HepG2 (cell line): Measurements from ENCODE around the gene FGA. TPM values are rescaled to one million over a fixed set of nuclear protein-coding genes. Genes with fewer than 3 reads are reported as not detected.

Source experiments
- BCL6 ChIP-seq: IDR thresholded peaks from 2 replicates; pipeline ENCODE4 v1.6.1; 2016; ENCODE audit warnings: missing genetic modification reagents, missing compliant biosample characterization
- CCDC6 ChIP-seq: sonication (generic); formaldehyde crosslinking; IDR thresholded peaks from 2 replicates; pipeline ENCODE4 v1.8.1; 2022; ENCODE audit warnings: mild to moderate bottlenecking, missing genetic modification reagents, moderate library complexity
- CREB1 ChIP-seq, 2 experiments: fragments of 450-650 bp in 1 of 2; IDR thresholded peaks; 2 replicates each; pipeline ENCODE4 v1.6.1; 2016 to 2017; ENCODE audit warnings: control low read depth in 1 of 2, mild to moderate bottlenecking in 1 of 2, missing compliant biosample characterization in 1 of 2, missing genetic modification characterization in 1 of 2
- E2F2 ChIP-seq: sonication (generic); formaldehyde crosslinking; IDR thresholded peaks from 2 replicates; pipeline ENCODE4 v1.4.0; 2020; ENCODE audit warnings: missing genetic modification reagents, borderline replicate concordance
- GMEB2 ChIP-seq: IDR thresholded peaks from 2 replicates; pipeline ENCODE4 v1.6.1; 2016; ENCODE audit warnings: missing biosample characterization, missing genetic modification reagents, low read depth
- HOMEZ ChIP-seq: IDR thresholded peaks from 2 replicates; pipeline ENCODE4 v1.6.1; 2016; ENCODE audit warnings: low read depth
- JUND ChIP-seq: sonication (generic); formaldehyde crosslinking; IDR thresholded peaks from 2 replicates; pipeline ENCODE4 v1.8.0; 2022; ENCODE audit warnings: mild to moderate bottlenecking, missing genetic modification reagents
- KDM4B ChIP-seq: sonication (generic); formaldehyde crosslinking; IDR thresholded peaks from 2 replicates; pipeline ENCODE4 v1.4.0; 2020; ENCODE audit warnings: missing genetic modification reagents
- NFKBIZ ChIP-seq: IDR thresholded peaks from 2 replicates; pipeline ENCODE4 v1.6.1; 2018; ENCODE audit warnings: missing genetic modification reagents, missing compliant biosample characterization
- NR2F2 ChIP-seq: IDR thresholded peaks from 2 replicates; pipeline ENCODE4 v1.6.1; 2012; ENCODE audit warnings: low read depth, inconsistent platforms, borderline replicate concordance
- PITX1 ChIP-seq: sonication (generic); formaldehyde crosslinking; IDR thresholded peaks from 2 replicates; pipeline ENCODE4 v1.5.1; 2020; ENCODE audit warnings: mild to moderate bottlenecking, missing genetic modification reagents
- PPARG ChIP-seq: conservative IDR thresholded peaks from 2 replicates; pipeline ENCODE4 v1.6.1; 2016; ENCODE audit warnings: missing biosample characterization, missing genetic modification reagents
- SIX1 ChIP-seq: sonication (generic); formaldehyde crosslinking; IDR thresholded peaks from 2 replicates; pipeline ENCODE4 v1.4.0; 2020; ENCODE audit warnings: missing genetic modification reagents, borderline replicate concordance
- TBX3 ChIP-seq: fragments of 450-650 bp; IDR thresholded peaks from 2 replicates; pipeline ENCODE4 v1.6.1; 2017; ENCODE audit warnings: antibody characterized with exemption, mild to moderate bottlenecking, inconsistent platforms, borderline replicate concordance
- TCF7 ChIP-seq: sonication (generic); IDR thresholded peaks from 2 replicates; pipeline ENCODE4 v1.6.1; 2016; ENCODE audit warnings: antibody characterized with exemption, low read depth
- ZBTB25 ChIP-seq: IDR thresholded peaks from 2 replicates; pipeline ENCODE4 v1.6.1; 2018; ENCODE audit warnings: missing genetic modification reagents
- ZNF124 ChIP-seq: sonication (generic); formaldehyde crosslinking; IDR thresholded peaks from 2 replicates; pipeline ENCODE4 v1.4.0; 2020; ENCODE audit warnings: missing genetic modification reagents
- ZNF431 ChIP-seq: sonication (generic); formaldehyde crosslinking; IDR thresholded peaks from 2 replicates; pipeline ENCODE4 v1.9.0; 2022; ENCODE audit warnings: missing genetic modification reagents, low read depth, mild to moderate bottlenecking, borderline replicate concordance
- ZNF530 ChIP-seq: sonication (generic); formaldehyde crosslinking; IDR thresholded peaks from 2 replicates; pipeline ENCODE4 v1.5.0; 2020; ENCODE audit warnings: low read depth, mild to moderate bottlenecking, missing genetic modification reagents
- ZNF672 ChIP-seq: sonication (generic); formaldehyde crosslinking; IDR thresholded peaks from 2 replicates; pipeline ENCODE4 v1.8.1; 2022; ENCODE audit warnings: missing genetic modification reagents
- ZNF710 ChIP-seq: sonication (generic); formaldehyde crosslinking; IDR thresholded peaks from 2 replicates; pipeline ENCODE4 v1.5.0; 2020; ENCODE audit warnings: mild to moderate bottlenecking, missing genetic modification reagents, borderline replicate concordance
- ZNF776 ChIP-seq: sonication (generic); formaldehyde crosslinking; IDR thresholded peaks from 2 replicates; pipeline ENCODE4 v1.4.0; 2020; ENCODE audit warnings: mild to moderate bottlenecking, missing genetic modification reagents
- ZNF781 ChIP-seq: sonication (generic); formaldehyde crosslinking; IDR thresholded peaks from 2 replicates; pipeline ENCODE4 v1.5.1; 2020; ENCODE audit warnings: borderline replicate concordance, mild to moderate bottlenecking, missing genetic modification reagents; ENCODE audit errors: not compliant biosample characterization
- ZNF788 ChIP-seq: sonication (generic); formaldehyde crosslinking; IDR thresholded peaks from 2 replicates; pipeline ENCODE4 v1.5.0; 2020; ENCODE audit warnings: mild to moderate bottlenecking, missing genetic modification reagents, borderline replicate concordance
- polyA plus RNA-seq, 8 experiments: library from polyadenylated mRNA; depleted of rRNA in 3 of 8; stranded (reverse) in 7 of 8; unstranded in 1 of 8; fragments of >200 nt; fragmentation: Illumina TruSeq in 4 of 8; extraction: Trizol in 4 of 8; gene quantifications; 2 replicates each; pipeline versions ENCODE4 v1.2.1 to v1.2.3, GENCODE V29; 2011 to 2016; ENCODE audit warnings: low read depth in 4 of 8, missing spikeins in 1 of 8, mixed read lengths in 1 of 8; ENCODE audit not compliant: insufficient read depth in 1 of 8
- total RNA-seq, 5 experiments: library from RNA; depleted of rRNA; stranded (reverse); fragments of >200 nt; fragmentation: Illumina TruSeq; extraction: Trizol; gene quantifications; 2 replicates each; pipeline ENCODE4 v1.2.3, GENCODE V29; 2016; ENCODE audit warnings: low read depth in 1 of 5

Gene FGA
- total and polyA plus RNA-seq, 2 of the 13 experiments (the other 11 are each of a cell fraction or from before 2014, with no cell fraction given) = 640 to 1,523 TPM

- TF ChIP-seq HOMEZ (peak; percentile 80; the same call in 1 of the 2 replicates), PITX1 (CRISPR knock-in tag) (peak; percentile 93), CREB1 (IDR thresholded peaks at IDR 0.05) (no peak), CREB1 (CRISPR knock-in tag; IDR thresholded peaks at IDR 0.05) (peak; percentile 33; the same call in 1 of the 2 replicates), ZNF710 (CRISPR knock-in tag) (0 out of 2 replicates have a peak, but pooled peaks have one; percentile 37), ZNF672 (CRISPR knock-in tag) (no peak), TCF7 (peak; percentile 77), PPARG (CRISPR knock-in tag) (peak; percentile 84), GMEB2 (no peak), ZNF776 (no peak), ZNF431 (CRISPR knock-in tag) (no peak), SIX1 (peak; percentile 57; the same call in 1 of the 2 replicates), TBX3 (peak; percentile 71; the same call in 1 of the 2 replicates), E2F2 (CRISPR knock-in tag) (no peak), NFKBIZ (CRISPR knock-in tag) (peak; percentile 73; the same call in 1 of the 2 replicates), CCDC6 (CRISPR knock-in tag) (peak; percentile 47; the same call in 1 of the 2 replicates), ZNF788 (CRISPR knock-in tag) (no peak), KDM4B (CRISPR knock-in tag) (peak; percentile 71; the same call in 1 of the 2 replicates), ZNF530 (CRISPR knock-in tag) (no peak), ZNF124 (no peak), ZBTB25 (peak; percentile 57; the same call in 1 of the 2 replicates), ZNF781 (no peak), NR2F2 (peak; percentile 85), JUND (CRISPR knock-in tag) (peak; percentile 30; the same call in 1 of the 2 replicates), BCL6 (CRISPR knock-in tag) (peak; percentile 95)
These were observed 5.3 kb upstream of the FGA start (continued) for GRCh38 chr4:154595807-154596206.
